Mammary epithelial cell (primary cell): ENCODE data around the gene SMC6.

Experiments used
- CTCF ChIP-seq, 2 donors: IDR thresholded peaks in 1 of 2; conservative IDR thresholded peaks in 1 of 2; 2 replicates each; pipeline ENCODE4 v1.5.1; 2011 to 2012; ENCODE audit warnings: inconsistent platforms in 2 of 2, low read length in 2 of 2, mild to moderate bottlenecking in 2 of 2, control low read depth in 1 of 2, low read depth in 1 of 2; ENCODE audit not compliant: insufficient read depth in 1 of 2; ENCODE audit errors: extremely low read depth in 1 of 2
- EZH2 ChIP-seq: IDR thresholded peaks from 2 replicates; pipeline ENCODE4 v1.6.1; 2012; ENCODE audit warnings: low read length, inconsistent platforms, borderline replicate concordance

DNA sequence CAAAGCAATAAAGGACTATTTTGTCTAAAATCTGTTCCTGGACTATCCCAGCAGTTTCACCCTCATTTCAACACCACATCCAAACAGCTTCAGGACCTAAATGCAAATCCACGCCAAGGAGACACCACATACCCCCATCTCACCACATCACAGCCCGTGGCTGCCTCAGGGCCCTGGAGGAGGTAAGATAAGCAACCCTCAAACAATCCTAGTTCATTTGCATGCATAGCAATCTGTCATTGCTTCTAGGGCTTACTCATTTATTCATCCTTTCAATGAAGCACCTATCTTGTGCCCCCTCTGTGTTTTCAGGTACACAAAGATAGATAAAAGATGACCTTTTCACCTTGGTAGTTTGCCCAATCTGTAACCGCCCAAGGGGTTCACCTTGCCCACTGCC lies 126.6 kb downstream of the SMC6 start:
- no peak for TF ChIP-seq EZH2
- TF ChIP-seq CTCF (conservative IDR thresholded peaks at IDR 0.05 in 1 of 2, IDR thresholded peaks at IDR 0.05 in 1 of 2; ENCODE audit: extremely low read depth in 1 of 2, insufficient read depth in 1 of 2, low read depth in 1 of 2, low read length in 2 of 2), result no peak
